Mesenchymal stem cell (in vitro differentiated cells and primary cell): Measurements from ENCODE around the gene RPS6KA5.

ENCODE experiments used
- DNase-seq: peaks from one replicate; pipeline ENCODE4 v3.0.0-alpha.2; 2013
- H2AFZ ChIP-seq: one replicate; pipeline ENCODE4 v1.6.1; 2013; ENCODE audit warnings: low read depth, mild to moderate bottlenecking, control low read depth, inconsistent platforms, low read length, moderate library complexity
- H2AK5ac ChIP-seq: 2 replicates; pipeline ENCODE4 v1.6.1; 2013; ENCODE audit warnings: low read length, moderate library complexity, mild to moderate bottlenecking, inconsistent platforms; ENCODE audit not compliant: severe bottlenecking
- H2BK120ac ChIP-seq: one replicate; pipeline ENCODE4 v1.6.1; 2013; ENCODE audit warnings: low read depth, mild to moderate bottlenecking, inconsistent platforms, low read length, moderate library complexity
- H2BK12ac ChIP-seq, 2 experiments: one replicate each; pipeline ENCODE4 v1.6.1; 2013; ENCODE audit warnings: inconsistent platforms in 2 of 2, low read length in 2 of 2, mild to moderate bottlenecking in 2 of 2, moderate library complexity in 2 of 2, control low read depth in 1 of 2
- H2BK15ac ChIP-seq: one replicate; pipeline ENCODE4 v1.6.1; 2013; ENCODE audit warnings: mild to moderate bottlenecking, low read depth, inconsistent platforms; ENCODE audit not compliant: poor library complexity, severe bottlenecking
- H2BK5ac ChIP-seq: 2 replicates; pipeline ENCODE4 v1.6.1; 2013; ENCODE audit warnings: low read depth, mild to moderate bottlenecking, low read length, control low read depth, inconsistent platforms; ENCODE audit not compliant: poor library complexity, severe bottlenecking
- H3K14ac ChIP-seq, 2 experiments: one replicate each; pipeline ENCODE4 v1.6.1; 2013; ENCODE audit warnings: inconsistent platforms in 2 of 2, low read length in 2 of 2, control low read depth in 1 of 2, mild to moderate bottlenecking in 1 of 2, moderate library complexity in 1 of 2
- H3K18ac ChIP-seq, 2 experiments: one replicate each; pipeline ENCODE4 v1.6.1; 2013; ENCODE audit warnings: inconsistent platforms in 2 of 2, low read length in 2 of 2, control low read depth in 1 of 2, low read depth in 1 of 2, mild to moderate bottlenecking in 1 of 2
- H3K23ac ChIP-seq, 2 experiments: one replicate each; pipeline ENCODE4 v1.6.1; 2013; ENCODE audit warnings: inconsistent platforms in 2 of 2, low read length in 2 of 2, mild to moderate bottlenecking in 2 of 2, moderate library complexity in 2 of 2, control low read depth in 1 of 2
- H3K27ac ChIP-seq: 2 replicates; pipeline ENCODE4 v1.5.1; 2013; ENCODE audit warnings: mild to moderate bottlenecking, moderate library complexity, low read length, control low read depth, inconsistent platforms; ENCODE audit not compliant: poor library complexity, severe bottlenecking
- H3K27me3 ChIP-seq, 2 experiments: 2 replicates each; pipeline versions ENCODE4 v1.6.1 to v1.7.0; 2013; ENCODE audit warnings: low read length in 2 of 2, mild to moderate bottlenecking in 2 of 2, moderate library complexity in 2 of 2, control low read depth in 1 of 2, inconsistent platforms in 1 of 2; ENCODE audit not compliant: control insufficient read depth in 1 of 2, insufficient read depth in 1 of 2
- H3K36me3 ChIP-seq, 2 experiments: 2 replicates each; pipeline versions ENCODE4 v1.6.1 to v1.7.0; 2013; ENCODE audit warnings: low read length in 2 of 2, control low read depth in 1 of 2, inconsistent platforms in 1 of 2, low read depth in 1 of 2, mild to moderate bottlenecking in 1 of 2; ENCODE audit not compliant: insufficient read depth in 2 of 2, control insufficient read depth in 1 of 2
- H3K4ac ChIP-seq, 2 experiments: one replicate each; pipeline ENCODE4 v1.6.1; 2013; ENCODE audit warnings: inconsistent platforms in 2 of 2, low read length in 2 of 2, mild to moderate bottlenecking in 2 of 2, moderate library complexity in 2 of 2, control low read depth in 1 of 2, low read depth in 1 of 2
- H3K4me1 ChIP-seq: 2 replicates; pipeline ENCODE4 v1.6.1; 2013; ENCODE audit warnings: low read depth, low read length, control low read depth; ENCODE audit not compliant: control insufficient read depth, insufficient read depth
- H3K4me2 ChIP-seq: 2 replicates; pipeline ENCODE4 v1.6.1; 2013; ENCODE audit warnings: low read length, mild to moderate bottlenecking, inconsistent platforms; ENCODE audit not compliant: poor library complexity, severe bottlenecking
- H3K4me3 ChIP-seq, 2 experiments: 2 replicates each; pipeline versions ENCODE4 v1.5.1 to v1.7.0; 2013; ENCODE audit warnings: low read length in 2 of 2, mild to moderate bottlenecking in 2 of 2, control low read depth in 1 of 2, low read depth in 1 of 2; ENCODE audit not compliant: insufficient read depth in 1 of 2
- H3K79me1 ChIP-seq: replicated peaks from 2 replicates; pipeline ENCODE4 v1.6.1; 2013; ENCODE audit warnings: mild to moderate bottlenecking, control low read depth, low read length, inconsistent platforms; ENCODE audit not compliant: poor library complexity, severe bottlenecking
- H3K9ac ChIP-seq: 2 replicates; pipeline ENCODE4 v1.7.0; 2013; ENCODE audit warnings: mild to moderate bottlenecking, low read length, moderate library complexity
- H3K9me3 ChIP-seq: 2 replicates; pipeline ENCODE4 v1.7.0; 2013; ENCODE audit warnings: mild to moderate bottlenecking, low read length; ENCODE audit not compliant: control insufficient read depth
- H4K8ac ChIP-seq: one replicate; pipeline ENCODE4 v1.6.1; 2013; ENCODE audit warnings: inconsistent platforms, mild to moderate bottlenecking, low read length, moderate library complexity
- H4K91ac ChIP-seq: one replicate; pipeline ENCODE4 v1.6.1; 2013; ENCODE audit warnings: mild to moderate bottlenecking, low read length, inconsistent platforms
- WGBS: methylation state at CpG from one replicate; pipeline ENCODE4 v1.1.7; 2013; ENCODE audit warnings: mixed read lengths; 5-methylcytosine and 5-hydroxymethylcytosine counted together

RPS6KA5 gene

GRCh38 chr14:91004987-91005386 is 55.5 kb downstream of the RPS6KA5 start:
- no peak overlapping the region for H2BK12ac ChIP-seq
- H3K23ac ChIP-seq = no peak overlapping the region
- H3K18ac ChIP-seq = no peak overlapping the region
- H2BK5ac ChIP-seq = no peak overlapping the region
- H3K4me2 ChIP-seq = no peak overlapping the region
- H3K27me3 ChIP-seq = no peaks in the 10 kb centered on the region
- H3K4me3 ChIP-seq = no peak overlapping the region
- H3K14ac ChIP-seq = no peak overlapping the region
- no peak overlapping the region for H2AFZ ChIP-seq
- peaks cover 2% of the 10 kb centered on the region for H3K79me1 ChIP-seq
- H3K4me1 ChIP-seq = no peaks in the 10 kb centered on the region
- no peak overlapping the region for H4K91ac ChIP-seq
- no peak for DNase-seq
- no peak overlapping the region for H3K4ac ChIP-seq
- no peak overlapping the region for H2BK120ac ChIP-seq
- H2BK15ac ChIP-seq = no peak overlapping the region
- no peak overlapping the region for H2AK5ac ChIP-seq
- H3K9me3 ChIP-seq = no peaks in the 10 kb centered on the region
- H3K9ac ChIP-seq = no peak overlapping the region
- H3K27ac ChIP-seq = no peak overlapping the region
- no peak overlapping the region for H4K8ac ChIP-seq
- no peaks in the 10 kb centered on the region for H3K36me3 ChIP-seq

GRCh38 chr14:90999299-90999698 is 61.1 kb downstream of the RPS6KA5 start:
- WGBS = 65% methylated on average over 4 of the region's 4 CpGs
- peaks cover 2% of the 10 kb centered on the region for H3K79me1 ChIP-seq

GRCh38 chr14:90996967-90997366 is 63.5 kb downstream of the RPS6KA5 start:
- no peak overlapping the region for H2BK12ac ChIP-seq
- no peak overlapping the region for H3K23ac ChIP-seq
- H3K4me1 ChIP-seq = no peaks in the 10 kb centered on the region
- H3K27me3 ChIP-seq = no peaks in the 10 kb centered on the region
- no peaks in the 10 kb centered on the region for H3K36me3 ChIP-seq
- H3K27ac ChIP-seq = no peak overlapping the region
- no CpG with 5 or more reads among the region's 1 CpG for WGBS
- H3K18ac ChIP-seq = no peak overlapping the region
- H2BK15ac ChIP-seq = no peak overlapping the region
- H4K91ac ChIP-seq = no peak overlapping the region
- no peak for DNase-seq
- H2BK120ac ChIP-seq = no peak overlapping the region
- no peak overlapping the region for H4K8ac ChIP-seq
- H2AK5ac ChIP-seq = no peak overlapping the region
- no peaks in the 10 kb centered on the region for H3K9me3 ChIP-seq
- H2AFZ ChIP-seq = no peak overlapping the region
- H3K4me2 ChIP-seq = no peak overlapping the region
- H2BK5ac ChIP-seq = no peak overlapping the region
- H3K14ac ChIP-seq = no peak overlapping the region
- H3K4me3 ChIP-seq = no peak overlapping the region
- no peak overlapping the region for H3K4ac ChIP-seq
- H3K9ac ChIP-seq = no peak overlapping the region
- H3K79me1 ChIP-seq = no peaks in the 10 kb centered on the region

More at GRCh38 chr14:90999299-90999698, 61.1 kb downstream of the RPS6KA5 start:
- Histone ChIP-seq H3K4ac (no peak overlapping the region), H3K14ac (no peak overlapping the region), H2BK120ac (no peak overlapping the region), H2AFZ (no peak overlapping the region), H3K9me3 (no peaks in the 10 kb centered on the region), H3K27me3 (no peaks in the 10 kb centered on the region), H2BK5ac (no peak overlapping the region), H4K91ac (no peak overlapping the region), H3K18ac (no peak overlapping the region), H3K9ac (no peak overlapping the region), H4K8ac (no peak overlapping the region), H3K23ac (no peak overlapping the region), H3K27ac (no peak overlapping the region), H2BK15ac (no peak overlapping the region), H3K4me1 (no peaks in the 10 kb centered on the region), H2AK5ac (no peak overlapping the region), H3K4me2 (no peak overlapping the region), H2BK12ac (no peak overlapping the region), H3K4me3 (no peak overlapping the region), H3K36me3 (no peaks in the 10 kb centered on the region)
- no peak for DNase-seq

GRCh38 chr14:90995785-90996184 is 64.7 kb downstream of the RPS6KA5 start:
- 81% methylated on average over 3 of the region's 4 CpGs for WGBS
- Histone ChIP-seq H3K27ac (no peak overlapping the region), H4K91ac (no peak overlapping the region), H3K23ac (no peak overlapping the region), H3K18ac (no peak overlapping the region), H3K79me1 (no peaks in the 10 kb centered on the region), H3K4me2 (no peak overlapping the region), H3K4me1 (no peaks in the 10 kb centered on the region), H2AFZ (no peak overlapping the region), H2BK15ac (no peak overlapping the region), H3K9me3 (no peaks in the 10 kb centered on the region), H2BK5ac (no peak overlapping the region), H2AK5ac (no peak overlapping the region), H3K27me3 (no peaks in the 10 kb centered on the region), H3K14ac (no peak overlapping the region), H2BK120ac (no peak overlapping the region), H3K4ac (no peak overlapping the region), H3K4me3 (no peak overlapping the region), H2BK12ac (no peak overlapping the region), H3K9ac (no peak overlapping the region), H4K8ac (no peak overlapping the region), H3K36me3 (no peaks in the 10 kb centered on the region)
- no peak for DNase-seq
